ENCODE data around the gene CDK1.

The CDK1 gene

DNA sequence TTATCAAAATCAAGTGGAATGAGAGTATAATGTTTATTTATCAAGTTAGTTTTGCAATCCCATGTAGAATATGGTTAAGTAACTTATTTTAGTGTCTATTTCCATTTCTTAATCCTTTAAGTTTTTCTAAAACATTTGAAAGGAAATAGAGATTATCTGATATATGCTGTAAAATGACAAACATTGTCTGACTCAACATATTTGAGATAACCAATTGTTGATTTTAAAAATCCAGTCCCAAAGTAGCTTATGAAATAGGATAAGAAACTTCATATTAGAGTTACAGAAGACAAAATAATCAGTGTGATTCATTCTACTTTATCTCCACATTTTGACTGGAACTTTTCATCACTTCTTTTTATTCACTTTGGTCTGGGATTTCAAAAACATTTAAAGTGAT, 38.7 kb upstream of the CDK1 start:
- Histone ChIP-seq H3K27ac (ENCODE audit: low read depth, low read length) (no peak overlapping the region), H3K9me3 (ENCODE audit: insufficient read depth, low read length) (no peaks in the 10 kb centered on the region), H3K79me2 (ENCODE audit: insufficient read depth, low read length) (no peaks in the 10 kb centered on the region), H3K9me2 (replicated peaks; ENCODE audit: insufficient read depth, low read length) (no peaks in the 10 kb centered on the region), H2AFZ (ENCODE audit: low read depth, low read length, severe bottlenecking) (no peak overlapping the region), H3K9ac (ENCODE audit: low read length) (no peak overlapping the region), H4K20me1 (ENCODE audit: low read depth, low read length) (no peaks in the 10 kb centered on the region), H3K4me2 (ENCODE audit: low read depth, low read length, poor library complexity, severe bottlenecking) (no peak overlapping the region), H3K36me3 (ENCODE audit: low read length) (no peaks in the 10 kb centered on the region), H3K27me3 (ENCODE audit: low read length) (no peaks in the 10 kb centered on the region), H3K4me3 (ENCODE audit: insufficient read depth, low read length, poor library complexity, severe bottlenecking) (no peak overlapping the region), H3F3A (ENCODE audit: insufficient read depth) (no peaks in the 10 kb centered on the region)
- no peak for TF ChIP-seq EZH2phosphoT487 (conservative IDR thresholded peaks at IDR 0.05; ENCODE audit: low read length)
- TF ChIP-seq, protein P1, sequence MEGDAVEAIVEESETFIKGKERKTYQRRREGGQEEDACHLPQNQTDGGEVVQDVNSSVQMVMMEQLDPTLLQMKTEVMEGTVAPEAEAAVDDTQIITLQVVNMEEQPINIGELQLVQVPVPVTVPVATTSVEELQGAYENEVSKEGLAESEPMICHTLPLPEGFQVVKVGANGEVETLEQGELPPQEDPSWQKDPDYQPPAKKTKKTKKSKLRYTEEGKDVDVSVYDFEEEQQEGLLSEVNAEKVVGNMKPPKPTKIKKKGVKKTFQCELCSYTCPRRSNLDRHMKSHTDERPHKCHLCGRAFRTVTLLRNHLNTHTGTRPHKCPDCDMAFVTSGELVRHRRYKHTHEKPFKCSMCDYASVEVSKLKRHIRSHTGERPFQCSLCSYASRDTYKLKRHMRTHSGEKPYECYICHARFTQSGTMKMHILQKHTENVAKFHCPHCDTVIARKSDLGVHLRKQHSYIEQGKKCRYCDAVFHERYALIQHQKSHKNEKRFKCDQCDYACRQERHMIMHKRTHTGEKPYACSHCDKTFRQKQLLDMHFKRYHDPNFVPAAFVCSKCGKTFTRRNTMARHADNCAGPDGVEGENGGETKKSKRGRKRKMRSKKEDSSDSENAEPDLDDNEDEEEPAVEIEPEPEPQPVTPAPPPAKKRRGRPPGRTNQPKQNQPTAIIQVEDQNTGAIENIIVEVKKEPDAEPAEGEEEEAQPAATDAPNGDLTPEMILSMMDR (IDR thresholded peaks at IDR 0.05; ENCODE audit: insufficient read depth, low read length, poor library complexity, severe bottlenecking): no peak

DNA sequence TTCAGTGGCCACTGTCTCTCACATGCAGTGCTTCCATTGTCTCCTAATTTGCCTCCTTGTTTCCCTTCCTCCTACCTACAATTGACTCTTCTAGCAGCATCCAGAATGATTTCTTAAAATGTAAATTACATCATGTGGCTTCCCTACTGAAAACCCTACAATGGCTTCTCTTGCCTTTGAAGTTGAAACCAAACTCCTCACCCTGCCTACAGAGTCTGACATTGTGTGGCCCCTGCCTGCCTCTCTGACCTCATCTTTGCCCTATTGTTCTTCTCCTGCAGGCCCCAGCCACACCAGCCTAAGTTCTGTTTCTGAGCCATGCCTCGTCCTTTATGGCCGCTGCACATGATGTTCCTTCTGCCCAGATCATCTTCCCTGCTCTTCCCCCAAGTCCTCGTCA, 35.8 kb upstream of the CDK1 start:
- H3K79me2 ChIP-seq (ENCODE audit: insufficient read depth, low read length): no peaks in the 10 kb centered on the region
- no peak overlapping the region for H2AFZ ChIP-seq (ENCODE audit: low read depth, low read length, severe bottlenecking)
- H3F3A ChIP-seq (ENCODE audit: insufficient read depth): no peaks in the 10 kb centered on the region
- no peaks in the 10 kb centered on the region for H3K9me2 ChIP-seq (replicated peaks; ENCODE audit: insufficient read depth, low read length)
- no peak overlapping the region for H3K4me3 ChIP-seq (ENCODE audit: insufficient read depth, low read length, poor library complexity, severe bottlenecking)
- no peak overlapping the region for H3K4me2 ChIP-seq (ENCODE audit: low read depth, low read length, poor library complexity, severe bottlenecking)
- no peak overlapping the region for H3K9ac ChIP-seq (ENCODE audit: low read length)
- H3K36me3 ChIP-seq (ENCODE audit: low read length): no peaks in the 10 kb centered on the region
- no peaks in the 10 kb centered on the region for H3K27me3 ChIP-seq (ENCODE audit: low read length)
- H4K20me1 ChIP-seq (ENCODE audit: low read depth, low read length): no peaks in the 10 kb centered on the region
- H3K27ac ChIP-seq (ENCODE audit: low read depth, low read length): no peak overlapping the region
- H3K9me3 ChIP-seq (ENCODE audit: insufficient read depth, low read length): no peaks in the 10 kb centered on the region
- TF ChIP-seq EZH2phosphoT487 (conservative IDR thresholded peaks at IDR 0.05; ENCODE audit: low read length): no peak
- TF ChIP-seq, protein P1 (IDR thresholded peaks at IDR 0.05; ENCODE audit: insufficient read depth, low read length, poor library complexity, severe bottlenecking): no peak

DNA sequence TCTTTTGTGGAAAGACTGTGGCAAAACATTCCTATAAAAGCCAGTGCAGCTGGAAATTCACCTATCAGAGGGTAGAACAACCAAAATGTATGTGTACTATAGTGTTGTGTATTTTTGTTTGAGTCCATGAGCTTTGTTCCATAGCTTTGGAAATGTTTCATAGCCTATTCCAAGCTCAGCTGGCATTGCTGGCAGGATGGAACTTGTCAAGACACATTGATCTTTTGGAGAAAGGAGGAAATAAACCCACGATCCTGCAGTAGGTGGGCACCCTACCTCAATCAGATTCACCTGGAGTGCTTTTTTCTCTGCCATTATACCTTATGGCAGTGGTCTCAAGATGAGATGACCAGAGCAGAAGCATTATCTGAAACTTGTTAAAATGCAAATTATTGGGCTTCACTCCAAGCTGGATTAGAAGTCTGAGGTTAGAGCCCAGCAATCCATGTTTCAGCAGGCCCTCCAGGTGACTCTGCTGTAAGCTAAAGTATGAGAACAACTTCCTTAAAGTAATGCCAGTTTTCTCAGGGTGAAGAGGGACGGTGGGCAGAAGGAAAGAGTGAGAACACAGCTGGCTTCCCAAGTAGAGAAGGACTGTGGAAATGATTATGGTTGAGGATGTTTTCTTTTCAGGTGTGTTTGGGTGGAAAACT, 30.3 kb upstream of the CDK1 start:
- Histone ChIP-seq H3F3A (ENCODE audit: insufficient read depth) (no peaks in the 10 kb centered on the region), H3K9me3 (ENCODE audit: insufficient read depth, low read length) (no peaks in the 10 kb centered on the region), H3K27me3 (ENCODE audit: low read length) (no peaks in the 10 kb centered on the region), H3K79me2 (ENCODE audit: insufficient read depth, low read length) (no peaks in the 10 kb centered on the region), H3K9me2 (replicated peaks; ENCODE audit: insufficient read depth, low read length) (no peaks in the 10 kb centered on the region), H3K4me3 (ENCODE audit: insufficient read depth, low read length, poor library complexity, severe bottlenecking) (no peak overlapping the region), H3K27ac (ENCODE audit: low read depth, low read length) (no peak overlapping the region), H4K20me1 (ENCODE audit: low read depth, low read length) (no peaks in the 10 kb centered on the region), H3K4me2 (ENCODE audit: low read depth, low read length, poor library complexity, severe bottlenecking) (no peak overlapping the region), H3K36me3 (ENCODE audit: low read length) (no peaks in the 10 kb centered on the region), H2AFZ (ENCODE audit: low read depth, low read length, severe bottlenecking) (no peak overlapping the region), H3K9ac (ENCODE audit: low read length) (no peak overlapping the region)
- no peak for TF ChIP-seq EZH2phosphoT487 (conservative IDR thresholded peaks at IDR 0.05; ENCODE audit: low read length)
- TF ChIP-seq, protein P1 (IDR thresholded peaks at IDR 0.05; ENCODE audit: insufficient read depth, low read length, poor library complexity, severe bottlenecking): no peak

All from SU-DHL-6 (cell line).